ENCODE measurements around the gene NELL1.

NELL1 gene

GRCh38 chr11:21603886-21604285 is 934.5 kb downstream of the NELL1 start:
- ATAC-seq (replicated peaks) (no peak), DNase-seq (no peak)
- Mint-ChIP-seq H3K4me1 (no peaks in the 10 kb centered on the region), H3K27ac (no peak overlapping the region), H3K27me3 (no peaks in the 10 kb centered on the region), H3K36me3 (no peaks in the 10 kb centered on the region), H3K4me3 (no peak overlapping the region), H3K9me3 (no peaks in the 10 kb centered on the region)

GRCh38 chr11:21604564-21604963 is 935.2 kb downstream of the NELL1 start:
- Mint-ChIP-seq H3K4me3 (no peak overlapping the region), H3K27ac (no peak overlapping the region), H3K36me3 (no peaks in the 10 kb centered on the region), H3K9me3 (no peaks in the 10 kb centered on the region), H3K4me1 (no peaks in the 10 kb centered on the region), H3K27me3 (no peaks in the 10 kb centered on the region)
- no peak for ATAC-seq (replicated peaks)
- no peak for DNase-seq

- Mint-ChIP-seq H3K9me3 (no peaks in the 10 kb centered on the region), H3K4me3 (no peak overlapping the region), H3K27ac (no peak overlapping the region), H3K4me1 (no peaks in the 10 kb centered on the region), H3K27me3 (no peaks in the 10 kb centered on the region), H3K36me3 (no peaks in the 10 kb centered on the region)
- no peak for ATAC-seq (replicated peaks)
- no peak for DNase-seq
Measured at GRCh38 chr11:21612326-21612725, 942.9 kb downstream of the NELL1 start.

DNA sequence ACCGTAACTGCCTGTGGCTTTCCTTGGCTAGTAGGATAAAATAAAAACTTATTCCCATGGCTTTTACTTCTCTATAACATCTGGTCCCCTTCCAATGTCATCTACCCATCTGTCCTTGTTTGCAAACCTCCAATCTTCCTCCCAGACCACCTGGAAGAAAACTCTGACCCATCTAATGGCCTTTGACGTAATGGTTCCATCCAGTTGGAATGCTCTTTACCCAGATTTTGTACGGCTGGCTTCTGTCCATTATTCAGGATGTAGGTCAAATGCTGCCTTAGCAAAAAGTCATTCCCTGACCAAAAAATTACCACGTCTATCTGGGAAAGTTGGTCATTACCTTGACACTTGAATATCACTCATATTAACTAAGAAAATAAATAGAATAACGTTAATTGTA is 945.6 kb downstream of the NELL1 start:
- DNase-seq = no peak

GRCh38 chr11:21615955-21616371 is 946.6 kb downstream of the NELL1 start:
- Mint-ChIP-seq H3K9me3 (no peaks in the 10 kb centered on the region), H3K36me3 (no peaks in the 10 kb centered on the region), H3K27ac (no peak overlapping the region), H3K4me1 (no peaks in the 10 kb centered on the region), H3K4me3 (no peak overlapping the region), H3K27me3 (no peaks in the 10 kb centered on the region)
- ATAC-seq (replicated peaks) (no peak), DNase-seq (no peak)

More for the DNA sequence above, 945.6 kb downstream of the NELL1 start:
- no peaks in the 10 kb centered on the region for H3K36me3 Mint-ChIP-seq
- H3K9me3 Mint-ChIP-seq = no peaks in the 10 kb centered on the region
- ATAC-seq (replicated peaks) = no peak
- no peaks in the 10 kb centered on the region for H3K27me3 Mint-ChIP-seq
- H3K4me1 Mint-ChIP-seq = no peaks in the 10 kb centered on the region
- H3K4me3 Mint-ChIP-seq = no peak overlapping the region
- no peak overlapping the region for H3K27ac Mint-ChIP-seq

GRCh38 chr11:21622566-21622965 is 953.2 kb downstream of the NELL1 start:
- ATAC-seq (replicated peaks) = no peak
- no peaks in the 10 kb centered on the region for H3K36me3 Mint-ChIP-seq
- no peak overlapping the region for H3K27ac Mint-ChIP-seq
- DNase-seq = no peak
- no peaks in the 10 kb centered on the region for H3K27me3 Mint-ChIP-seq
- no peak overlapping the region for H3K4me3 Mint-ChIP-seq
- H3K4me1 Mint-ChIP-seq = peaks cover 3 to 7% of the 10 kb centered on the region in 2 donors
- peaks cover 0 to 3% of the 10 kb centered on the region in 2 donors for H3K9me3 Mint-ChIP-seq

GRCh38 chr11:21622995-21623394 is 953.6 kb downstream of the NELL1 start:
- Mint-ChIP-seq H3K27ac (no peak overlapping the region), H3K27me3 (no peaks in the 10 kb centered on the region), H3K4me3 (no peak overlapping the region), H3K4me1 (peaks cover 3 to 7% of the 10 kb centered on the region in 2 donors), H3K36me3 (no peaks in the 10 kb centered on the region), H3K9me3 (peaks cover 0 to 4% of the 10 kb centered on the region in 2 donors)
- ATAC-seq (replicated peaks) (no peak), DNase-seq (no peak)
